DOHH2 (cell line): ENCODE measurements around the gene NFKBIZ.

Source experiments
- H3F3A ChIP-seq: fragments of 200-600 bp; sonication (generic), shearing (Covaris generic); 2 replicates; pipeline ENCODE4 v1.6.0; 2016; ENCODE audit warnings: antibody characterized with exemption, mild to moderate bottlenecking; ENCODE audit not compliant: control insufficient read depth, insufficient read depth
- H3K27ac ChIP-seq: fragments of 200-600 bp; sonication (generic); 2 replicates; pipeline ENCODE4 v1.5.1; 2014; ENCODE audit warnings: low read depth, mild to moderate bottlenecking, low read length, moderate library complexity
- H3K27me3 ChIP-seq: fragments of 200-600 bp; sonication (generic); 2 replicates; pipeline ENCODE4 v1.6.1; 2014; ENCODE audit warnings: mild to moderate bottlenecking, low read length, mixed read lengths; ENCODE audit not compliant: control insufficient read depth
- H3K36me3 ChIP-seq: fragments of 200-600 bp; sonication (generic); 2 replicates; pipeline ENCODE4 v1.6.1; 2014; ENCODE audit warnings: mild to moderate bottlenecking, low read length, moderate library complexity, mixed read lengths; ENCODE audit not compliant: control insufficient read depth
- H3K4me1 ChIP-seq: fragments of 200-600 bp; sonication (generic); 2 replicates; pipeline ENCODE4 v1.6.1; 2014; ENCODE audit warnings: mild to moderate bottlenecking, low read length, mixed read lengths; ENCODE audit not compliant: control insufficient read depth
- H3K4me2 ChIP-seq: fragments of 200-600 bp; sonication (generic); 2 replicates; pipeline ENCODE4 v1.6.0; 2014; ENCODE audit warnings: mild to moderate bottlenecking, low read length, moderate library complexity
- H3K4me3 ChIP-seq: fragments of 200-600 bp; sonication (generic); 2 replicates; pipeline ENCODE4 v1.5.1; 2014; ENCODE audit warnings: mild to moderate bottlenecking, low read length, mixed read lengths
- H3K79me2 ChIP-seq: fragments of 200-600 bp; sonication (generic); 2 replicates; pipeline ENCODE4 v1.6.1; 2014; ENCODE audit warnings: mild to moderate bottlenecking, low read length, mixed read lengths; ENCODE audit not compliant: control insufficient read depth
- H3K9me2 ChIP-seq: fragments of 200-600 bp; sonication (generic); replicated peaks from 2 replicates; pipeline ENCODE4 v1.6.1; 2014; ENCODE audit warnings: mild to moderate bottlenecking, low read length, mixed read lengths; ENCODE audit not compliant: control insufficient read depth
- H3K9me3 ChIP-seq: fragments of 200-600 bp; sonication (generic); 2 replicates; pipeline ENCODE4 v1.6.1; 2014; ENCODE audit warnings: antibody characterized with exemption, low read length, mixed read lengths; ENCODE audit not compliant: control insufficient read depth, insufficient read depth
- H4K20me1 ChIP-seq: fragments of 200-600 bp; sonication (generic); 2 replicates; pipeline ENCODE4 v1.6.0; 2014; ENCODE audit warnings: low read depth, mild to moderate bottlenecking, antibody characterized with exemption, low read length, moderate library complexity; ENCODE audit not compliant: control insufficient read depth, insufficient read depth
- EZH2phosphoT487 ChIP-seq: fragments of 200-600 bp; sonication (generic); IDR thresholded peaks from 2 replicates; pipeline ENCODE4 v1.6.1; 2017; ENCODE audit warnings: borderline replicate concordance, mild to moderate bottlenecking, antibody characterized with exemption, low read length, moderate library complexity, mixed read lengths
- TF ChIP-seq, protein P1 (sequence below): fragments of 200-600 bp; sonication (generic); IDR thresholded peaks from one replicate; pipeline ENCODE4 v1.5.1; 2014; ENCODE audit warnings: antibody characterized with exemption, mild to moderate bottlenecking, low read depth, low read length; ENCODE audit not compliant: poor library complexity, severe bottlenecking

Gene NFKBIZ

GRCh38 chr3:101836160-101836559, 13.2 kb upstream of the NFKBIZ start:
- Histone ChIP-seq H4K20me1 (no peaks in the 10 kb centered on the region), H3K4me1 (peaks cover 76% of the 10 kb centered on the region), H3F3A (peaks cover 4% of the 10 kb centered on the region; the same call in 1 of the 2 replicates), H3K4me3 (no peak overlapping the region), H3K79me2 (peaks cover 94% of the 10 kb centered on the region), H3K4me2 (0 out of 2 replicates have a peak overlapping the region, but pooled peaks have one; percentile 63), H3K9me2 (no peaks in the 10 kb centered on the region), H3K36me3 (peaks cover 43% of the 10 kb centered on the region), H3K27ac (no peak overlapping the region), H3K9me3 (no peaks in the 10 kb centered on the region), H3K27me3 (no peaks in the 10 kb centered on the region)
- TF ChIP-seq, protein P1, sequence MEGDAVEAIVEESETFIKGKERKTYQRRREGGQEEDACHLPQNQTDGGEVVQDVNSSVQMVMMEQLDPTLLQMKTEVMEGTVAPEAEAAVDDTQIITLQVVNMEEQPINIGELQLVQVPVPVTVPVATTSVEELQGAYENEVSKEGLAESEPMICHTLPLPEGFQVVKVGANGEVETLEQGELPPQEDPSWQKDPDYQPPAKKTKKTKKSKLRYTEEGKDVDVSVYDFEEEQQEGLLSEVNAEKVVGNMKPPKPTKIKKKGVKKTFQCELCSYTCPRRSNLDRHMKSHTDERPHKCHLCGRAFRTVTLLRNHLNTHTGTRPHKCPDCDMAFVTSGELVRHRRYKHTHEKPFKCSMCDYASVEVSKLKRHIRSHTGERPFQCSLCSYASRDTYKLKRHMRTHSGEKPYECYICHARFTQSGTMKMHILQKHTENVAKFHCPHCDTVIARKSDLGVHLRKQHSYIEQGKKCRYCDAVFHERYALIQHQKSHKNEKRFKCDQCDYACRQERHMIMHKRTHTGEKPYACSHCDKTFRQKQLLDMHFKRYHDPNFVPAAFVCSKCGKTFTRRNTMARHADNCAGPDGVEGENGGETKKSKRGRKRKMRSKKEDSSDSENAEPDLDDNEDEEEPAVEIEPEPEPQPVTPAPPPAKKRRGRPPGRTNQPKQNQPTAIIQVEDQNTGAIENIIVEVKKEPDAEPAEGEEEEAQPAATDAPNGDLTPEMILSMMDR: no peak
- no peak for TF ChIP-seq EZH2phosphoT487

DNA sequence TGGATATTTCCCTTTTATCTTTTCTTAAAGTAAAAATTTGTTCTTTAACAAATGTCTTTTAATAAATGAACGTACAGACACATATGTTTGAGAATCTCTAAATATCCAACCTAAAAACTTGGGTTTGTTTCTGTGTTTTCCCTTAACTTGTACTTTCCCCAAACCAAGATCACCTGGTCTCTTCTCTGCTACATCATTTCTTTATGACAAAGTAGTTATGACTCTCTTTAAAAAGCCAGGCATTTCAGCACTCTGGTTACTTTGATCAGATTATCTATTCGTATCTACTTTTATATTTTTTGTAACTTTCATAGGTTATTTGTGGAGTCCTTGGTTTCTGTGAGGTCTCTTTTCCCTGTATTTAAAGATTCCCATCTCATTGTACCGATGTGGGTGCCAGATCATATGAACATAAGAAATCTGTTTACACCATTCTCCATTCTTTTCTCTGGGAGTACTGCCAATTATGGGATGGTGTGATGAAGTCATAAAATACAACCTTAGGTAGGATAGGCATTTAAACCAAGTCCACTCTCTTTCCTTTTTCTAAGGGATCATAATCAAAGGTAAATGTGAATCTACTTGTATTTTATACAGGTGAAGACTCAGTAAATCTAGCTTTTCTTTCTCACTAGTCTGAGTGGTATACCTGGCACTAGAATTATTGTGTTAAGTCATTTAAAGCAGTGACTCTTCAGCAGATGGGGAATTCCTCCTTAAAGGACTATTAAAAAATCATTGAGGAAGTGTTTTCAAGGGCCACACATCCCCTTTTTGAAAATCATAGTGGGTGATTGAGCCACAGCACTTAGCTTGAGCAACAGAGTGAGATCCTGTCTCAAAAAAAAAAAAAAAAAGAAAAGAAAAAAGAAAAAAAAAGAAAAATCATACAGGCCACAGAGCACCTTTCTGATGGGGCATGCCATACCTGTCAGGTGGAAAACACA, 12.4 kb upstream of the NFKBIZ start:
- Histone ChIP-seq H3F3A (peaks cover 4% of the 10 kb centered on the region; the same call in 1 of the 2 replicates), H3K36me3 (peaks cover 50% of the 10 kb centered on the region), H3K27ac (0 out of 2 replicates have a peak overlapping the region, but pooled peaks have one; percentile 1), H3K4me3 (peak overlapping the region; percentile 47), H3K9me2 (no peaks in the 10 kb centered on the region), H3K79me2 (peaks cover 94% of the 10 kb centered on the region), H3K4me2 (peak overlapping the region; percentile 63), H3K9me3 (no peaks in the 10 kb centered on the region; the same call in 1 of the 2 replicates), H3K4me1 (peaks cover 78% of the 10 kb centered on the region), H4K20me1 (no peaks in the 10 kb centered on the region), H3K27me3 (no peaks in the 10 kb centered on the region)
- TF ChIP-seq EZH2phosphoT487: no peak
- TF ChIP-seq, protein P1: no peak

DNA sequence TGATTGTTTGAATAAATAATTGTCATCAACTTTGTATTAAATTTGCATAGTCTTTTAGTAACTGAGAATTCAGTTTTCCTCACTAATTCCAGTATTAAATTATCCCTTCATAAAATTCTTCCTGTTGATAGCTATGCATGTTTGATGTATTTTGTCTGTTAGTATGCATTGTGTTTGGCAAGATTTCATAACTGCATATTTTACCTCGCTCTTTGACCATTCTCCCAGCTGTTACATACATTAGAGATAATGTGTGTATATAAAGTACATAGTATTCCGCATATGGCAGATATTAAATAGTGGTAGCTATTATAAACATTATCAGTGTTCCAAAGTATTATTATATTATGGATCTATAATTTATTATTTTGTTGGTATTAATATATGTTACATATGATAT, 10.6 kb upstream of the NFKBIZ start:
- peaks cover 50% of the 10 kb centered on the region for H3K36me3 ChIP-seq
- peaks cover 93% of the 10 kb centered on the region for H3K79me2 ChIP-seq
- no peaks in the 10 kb centered on the region for H3K9me2 ChIP-seq
- no peak overlapping the region for H3K27ac ChIP-seq
- H3K27me3 ChIP-seq: no peaks in the 10 kb centered on the region
- peaks cover 2% of the 10 kb centered on the region; the same call in 1 of the 2 replicates for H3K9me3 ChIP-seq
- H3K4me1 ChIP-seq: peaks cover 85% of the 10 kb centered on the region
- H3K4me2 ChIP-seq: no peak overlapping the region
- peaks cover 4% of the 10 kb centered on the region; the same call in 1 of the 2 replicates for H3F3A ChIP-seq
- H3K4me3 ChIP-seq: no peak overlapping the region
- TF ChIP-seq EZH2phosphoT487: no peak
- TF ChIP-seq, protein P1: no peak
- no peaks in the 10 kb centered on the region for H4K20me1 ChIP-seq
